Cardiac muscle cell (in vitro differentiated cells and primary cell): Measurements from ENCODE around the gene ARL15. TPM values are rescaled to one million over a fixed set of nuclear protein-coding genes. Genes with fewer than 3 reads are reported as not detected.

Experiments
- DNase-seq, 2 donors: peaks; one replicate each; pipeline versions ENCODE4 v3.0.0 to v3.0.0-alpha.2; 2010 to 2017; ENCODE audit warnings: low read depth in 1 of 2, low spot score in 1 of 2
- H3K27ac ChIP-seq: fragments of 200-600 bp; sonication (generic); 2 replicates; pipeline ENCODE4 v1.5.1; 2016
- H3K27me3 ChIP-seq: fragments of 200-600 bp; sonication (generic); 2 replicates; pipeline ENCODE4 v1.6.0; 2016; ENCODE audit warnings: control low read depth
- H3K36me3 ChIP-seq: fragments of 200-600 bp; sonication (generic); 2 replicates; pipeline ENCODE4 v1.5.1; 2016; ENCODE audit warnings: control low read depth
- H3K4me1 ChIP-seq: fragments of 200-600 bp; sonication (generic); 2 replicates; pipeline ENCODE4 v1.8.1; 2017; ENCODE audit warnings: low read depth, mild to moderate bottlenecking, mixed run types
- H3K4me3 ChIP-seq: fragments of 200-600 bp; sonication (generic); 2 replicates; pipeline ENCODE4 v1.5.1; 2016; ENCODE audit warnings: mild to moderate bottlenecking
- H3K9me3 ChIP-seq: fragments of 200-600 bp; sonication (generic); 2 replicates; pipeline ENCODE4 v1.5.1; 2017; ENCODE audit warnings: low read depth, mild to moderate bottlenecking, control low read depth
- polyA plus RNA-seq: library from polyadenylated mRNA; unstranded; fragments of >200 nt; fragmentation: Nextera tagmentation; extraction: Ambion mirVana; gene quantifications from 2 replicates; pipeline ENCODE4 v1.2.1, GENCODE V29; 2016
- total RNA-seq: library from RNA; depleted of rRNA; stranded (reverse); fragments of >200 nt; gene quantifications from 2 replicates; pipeline ENCODE4 v1.2.3, GENCODE V29; 2016
- TF ChIP-seq, protein P1 (sequence below): IDR thresholded peaks from 2 replicates; pipeline ENCODE4 v1.5.1; 2012; ENCODE audit warnings: low read depth, mild to moderate bottlenecking, low read length

ARL15 gene
- total and polyA plus RNA-seq, 2 experiments from 2014 or later = 23.2 to 27.4 TPM

DNA sequence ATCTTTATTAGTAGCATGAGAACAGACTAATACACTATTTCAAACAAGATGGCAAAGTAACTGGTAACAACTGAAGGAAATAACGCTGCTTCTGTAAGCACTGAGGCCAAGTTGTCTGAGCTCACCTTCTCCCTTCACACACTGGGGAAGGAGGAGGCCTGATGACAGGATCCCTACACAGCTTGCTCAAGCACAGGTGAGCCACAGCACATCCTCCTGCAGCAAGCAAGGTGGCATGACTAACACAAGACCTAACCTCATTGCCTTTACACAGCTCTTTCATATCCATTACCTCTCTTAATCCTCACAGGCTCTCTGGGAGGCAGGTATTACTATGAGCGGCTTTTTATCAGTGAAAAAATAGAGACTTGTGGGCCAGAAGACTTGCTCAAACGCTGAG lies 83.3 kb downstream of the ARL15 start:
- no peak overlapping the region for H3K27ac ChIP-seq
- no peaks in the 10 kb centered on the region for H3K36me3 ChIP-seq
- H3K9me3 ChIP-seq = no peaks in the 10 kb centered on the region
- no peak overlapping the region for H3K4me3 ChIP-seq
- H3K27me3 ChIP-seq = no peaks in the 10 kb centered on the region
- TF ChIP-seq, protein P1, sequence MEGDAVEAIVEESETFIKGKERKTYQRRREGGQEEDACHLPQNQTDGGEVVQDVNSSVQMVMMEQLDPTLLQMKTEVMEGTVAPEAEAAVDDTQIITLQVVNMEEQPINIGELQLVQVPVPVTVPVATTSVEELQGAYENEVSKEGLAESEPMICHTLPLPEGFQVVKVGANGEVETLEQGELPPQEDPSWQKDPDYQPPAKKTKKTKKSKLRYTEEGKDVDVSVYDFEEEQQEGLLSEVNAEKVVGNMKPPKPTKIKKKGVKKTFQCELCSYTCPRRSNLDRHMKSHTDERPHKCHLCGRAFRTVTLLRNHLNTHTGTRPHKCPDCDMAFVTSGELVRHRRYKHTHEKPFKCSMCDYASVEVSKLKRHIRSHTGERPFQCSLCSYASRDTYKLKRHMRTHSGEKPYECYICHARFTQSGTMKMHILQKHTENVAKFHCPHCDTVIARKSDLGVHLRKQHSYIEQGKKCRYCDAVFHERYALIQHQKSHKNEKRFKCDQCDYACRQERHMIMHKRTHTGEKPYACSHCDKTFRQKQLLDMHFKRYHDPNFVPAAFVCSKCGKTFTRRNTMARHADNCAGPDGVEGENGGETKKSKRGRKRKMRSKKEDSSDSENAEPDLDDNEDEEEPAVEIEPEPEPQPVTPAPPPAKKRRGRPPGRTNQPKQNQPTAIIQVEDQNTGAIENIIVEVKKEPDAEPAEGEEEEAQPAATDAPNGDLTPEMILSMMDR = no peak
- peaks cover 11% of the 10 kb centered on the region for H3K4me1 ChIP-seq
- DNase-seq = no peak

DNA sequence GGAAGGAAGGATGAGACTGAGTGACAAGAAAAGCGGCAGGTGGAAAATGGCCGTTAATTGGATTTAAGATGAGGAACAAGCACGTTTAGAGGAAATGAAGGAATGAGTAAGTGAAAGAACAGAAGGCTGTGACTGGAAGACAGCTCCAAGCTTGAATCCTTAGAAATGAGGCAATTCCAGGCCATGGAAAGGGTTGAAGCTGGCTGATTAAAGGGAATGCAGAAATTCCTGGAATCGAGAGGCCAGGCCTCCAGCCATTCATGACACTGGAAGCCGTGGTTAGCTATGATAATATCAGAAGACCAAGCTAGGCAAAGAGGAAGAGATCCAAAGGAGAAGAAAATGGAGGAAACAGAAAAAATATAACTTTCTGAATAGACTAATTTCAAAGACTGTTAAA lies 84.2 kb downstream of the ARL15 start:
- Histone ChIP-seq H3K27me3 (no peaks in the 10 kb centered on the region), H3K4me1 (peaks cover 6% of the 10 kb centered on the region), H3K4me3 (no peak overlapping the region), H3K36me3 (no peaks in the 10 kb centered on the region), H3K9me3 (no peaks in the 10 kb centered on the region), H3K27ac (no peak overlapping the region)
- TF ChIP-seq, protein P1 = no peak
- no peak for DNase-seq

DNA sequence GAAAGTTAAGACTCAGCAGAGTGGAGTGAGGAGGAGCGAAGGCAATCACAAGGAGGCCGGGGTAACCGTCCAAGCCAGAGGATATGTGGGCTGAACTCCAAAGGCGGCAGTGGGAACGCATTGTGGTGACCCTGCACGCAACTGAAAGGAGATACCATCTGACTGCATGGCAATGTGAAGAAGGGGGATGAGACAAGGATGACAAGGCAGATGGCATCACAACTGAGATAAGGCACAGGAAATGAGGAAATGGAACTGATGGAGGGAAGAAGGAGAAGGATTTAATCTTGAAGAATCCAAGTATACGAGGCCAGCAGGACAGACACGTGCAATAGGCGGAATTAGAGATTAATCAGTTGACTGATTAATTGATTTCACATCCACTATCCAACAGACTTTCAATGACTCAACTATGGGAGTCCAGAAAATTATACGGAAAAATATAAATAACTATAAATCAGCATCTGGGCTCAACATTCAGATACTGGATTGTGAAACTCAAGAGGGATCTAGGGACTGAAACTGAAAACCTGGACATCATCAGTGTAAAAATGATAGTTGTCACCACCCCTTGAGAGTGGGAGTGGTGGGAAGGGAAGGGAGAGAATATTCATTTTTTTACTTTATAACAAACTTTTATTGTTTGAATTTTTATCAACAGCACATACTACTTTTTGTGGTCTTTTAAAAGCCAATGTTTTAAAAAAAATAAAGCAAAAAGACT lies 86.1 kb downstream of the ARL15 start:
- TF ChIP-seq, protein P1 = no peak
- peak in 1 of 2 donors; percentile 29 for DNase-seq

DNA sequence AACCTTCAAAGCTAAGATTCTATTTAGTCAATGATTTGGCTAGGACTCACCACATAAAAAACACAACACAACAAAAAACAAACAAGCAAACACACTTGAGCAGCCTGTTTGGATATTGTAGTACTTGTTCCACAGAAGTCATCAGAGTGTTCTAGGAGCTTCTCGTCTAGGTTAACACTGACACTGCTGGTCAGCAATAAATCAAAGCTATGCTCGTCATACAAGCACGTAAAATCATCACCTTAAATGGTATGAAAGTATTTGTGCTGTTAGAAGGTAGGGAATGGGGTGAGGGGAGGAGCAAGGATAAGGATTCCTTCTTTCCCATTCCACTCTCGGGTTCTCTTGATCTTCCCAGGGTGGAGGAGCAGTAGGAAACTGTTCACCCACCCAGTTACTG lies 88.0 kb downstream of the ARL15 start:
- TF ChIP-seq, protein P1 = no peak
- Histone ChIP-seq H3K36me3 (no peaks in the 10 kb centered on the region), H3K4me1 (peaks cover 4% of the 10 kb centered on the region), H3K27ac (no peak overlapping the region), H3K27me3 (no peaks in the 10 kb centered on the region), H3K4me3 (no peak overlapping the region), H3K9me3 (no peaks in the 10 kb centered on the region)
- no peak for DNase-seq

More for the DNA sequence above, 86.1 kb downstream of the ARL15 start:
- Histone ChIP-seq H3K27ac (no peak overlapping the region), H3K27me3 (no peaks in the 10 kb centered on the region), H3K36me3 (no peaks in the 10 kb centered on the region), H3K9me3 (no peaks in the 10 kb centered on the region), H3K4me3 (no peak overlapping the region), H3K4me1 (peaks cover 3% of the 10 kb centered on the region)

DNA sequence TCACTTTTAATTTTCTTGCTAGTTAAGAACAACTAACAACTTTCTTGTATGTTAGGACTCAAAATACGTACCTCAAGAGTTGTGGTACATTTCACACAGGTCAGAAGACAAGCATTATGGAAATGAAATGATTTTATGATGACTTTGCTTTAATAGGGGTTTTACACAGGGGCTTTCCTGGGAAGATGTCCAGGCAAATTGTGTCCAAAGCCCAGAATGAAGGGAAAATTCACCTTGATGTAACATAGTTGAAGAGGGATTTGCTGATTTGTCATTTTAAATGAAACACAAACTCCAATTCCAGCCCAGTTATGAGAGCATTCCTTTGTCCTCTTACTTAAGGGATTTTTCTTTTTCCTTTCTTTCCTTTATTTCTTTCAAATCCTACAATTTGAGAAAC lies 89.2 kb downstream of the ARL15 start:
- Histone ChIP-seq H3K4me3 (no peak overlapping the region), H3K4me1 (peaks cover 7% of the 10 kb centered on the region), H3K27ac (no peak overlapping the region), H3K9me3 (no peaks in the 10 kb centered on the region), H3K27me3 (no peaks in the 10 kb centered on the region), H3K36me3 (no peaks in the 10 kb centered on the region)
- DNase-seq = no peak
- TF ChIP-seq, protein P1 = no peak
